ENCODE data around the gene METTL23. TPM values are rescaled to one million over a fixed set of nuclear protein-coding genes. Genes with fewer than 3 reads are reported as not detected.
"Not testable (repeated sequence)": the region's sequence is repeated elsewhere in the genome, so short reads cannot be mapped to it uniquely, and the experiment has no call there.

The METTL23 gene
- total and polyA plus RNA-seq, 3 experiments from 2014 or later, result 43.6 to 152 (median 44.6) TPM

DNA sequence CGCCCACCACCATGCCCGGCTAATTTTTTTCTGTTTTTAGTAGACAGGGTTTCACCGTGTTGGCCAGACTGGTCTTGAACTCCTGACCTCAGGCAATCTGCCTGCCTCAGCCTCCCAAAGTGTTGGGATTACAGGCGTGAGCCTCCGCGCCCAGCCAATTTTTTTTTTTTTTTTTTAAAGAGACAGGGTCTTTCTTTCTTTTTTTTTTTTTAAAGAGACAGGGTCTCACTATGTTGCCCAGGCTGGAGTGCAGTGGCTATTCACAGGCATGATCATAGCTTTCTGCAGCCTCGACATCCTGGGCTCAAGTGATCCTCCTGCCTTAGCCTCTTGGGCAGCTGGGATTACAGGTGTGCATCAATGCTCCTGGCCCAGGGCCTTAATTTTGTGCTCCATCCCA, 14.3 kb upstream of the METTL23 start:
- Mint-ChIP-seq H3K27ac (peak overlapping the region in 4 of 8 donors; percentile 43 to 79 (median 62)), H3K4me1 (peaks cover 54 to 76% (median 55%) of the 10 kb centered on the region in 3 donors), H3K4me3 (peak overlapping the region in 2 of 7 donors; percentile 74 to 78), H3K36me3 (peaks cover 3 to 37% (median 6%) of the 10 kb centered on the region in 3 donors)
- DNase-seq; H3K27ac ChIP-seq (ENCODE audit: low read depth, low read length); H3K9me3 Mint-ChIP-seq; H3K4me3 ChIP-seq (ENCODE audit: low read length); H3K9me3 ChIP-seq (ENCODE audit: low read length); H3K27me3 ChIP-seq (ENCODE audit: insufficient read depth, low read length, poor library complexity, severe bottlenecking); H3K27me3 Mint-ChIP-seq: not testable (repeated sequence)
- CTCF ChIA-PET, result interaction anchor here (0.7 to 4.6 kb wide), 6 partner anchors 17 to 189 kb away, joined by 3 to 26 read pairs (median 4); no protein-coding TSS in a partner anchor
- H3K4me1 ChIP-seq (ENCODE audit: insufficient read depth, low read length), result peaks cover 36% of the 10 kb centered on the region
- POLR2A ChIA-PET, result interaction anchor here (5.8 kb wide), 1 partner anchor 15 kb away, joined by 51 read pairs; the partner anchor contains the start of genes JMJD6 and METTL23
- H3K36me3 ChIP-seq (ENCODE audit: insufficient read depth, low read length), result peaks cover 12% of the 10 kb centered on the region

DNA sequence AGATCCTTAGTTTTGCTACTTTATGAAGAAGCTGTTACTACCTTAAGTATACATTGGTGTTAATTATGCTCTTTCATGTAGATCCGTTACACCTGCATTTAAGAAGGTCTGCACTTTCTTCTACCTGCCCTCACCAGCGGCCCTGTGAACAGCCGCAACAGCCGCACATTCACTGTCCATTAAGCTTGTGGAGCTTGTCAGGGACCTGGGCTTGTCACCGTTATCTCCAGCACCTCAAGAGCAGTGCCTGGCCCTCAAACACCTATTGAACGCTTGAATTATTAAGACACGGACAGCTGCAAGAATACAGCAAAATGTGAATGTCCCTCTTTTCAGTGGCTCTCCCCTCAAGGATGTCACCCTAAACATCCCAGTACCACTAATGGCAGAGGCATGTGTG, 12.9 kb upstream of the METTL23 start:
- no peaks in the 10 kb centered on the region for H3K27me3 Mint-ChIP-seq
- ChIA-PET CTCF (interaction anchor here (0.9 to 5.7 kb wide), 18 partner anchors 9 to 191 kb away, joined by 3 to 52 read pairs (median 4); partner anchors contain the start of genes JMJD6, METTL23, MFSD11 and MGAT5B), POLR2A (interaction anchor here (0.5 to 5.8 kb wide), 4 partner anchors 9 to 95 kb away, joined by 3 to 51 read pairs (median 4); partner anchors contain the start of genes JMJD6 and METTL23)
- Histone ChIP-seq H3K27ac (ENCODE audit: low read depth, low read length) (no peak overlapping the region), H3K36me3 (ENCODE audit: insufficient read depth, low read length) (peaks cover 19% of the 10 kb centered on the region), H3K27me3 (ENCODE audit: insufficient read depth, low read length, poor library complexity, severe bottlenecking) (no peaks in the 10 kb centered on the region), H3K4me1 (ENCODE audit: insufficient read depth, low read length) (peaks cover 37% of the 10 kb centered on the region), H3K9me3 (ENCODE audit: low read length) (no peaks in the 10 kb centered on the region), H3K4me3 (ENCODE audit: low read length) (no peak overlapping the region)
- H3K36me3 Mint-ChIP-seq, result peaks cover 7 to 47% (median 7%) of the 10 kb centered on the region in 3 donors
- no peaks in the 10 kb centered on the region for H3K9me3 Mint-ChIP-seq
- peak overlapping the region in 7 of 8 donors; percentile 13 to 99 (median 77) for H3K27ac Mint-ChIP-seq
- H3K4me1 Mint-ChIP-seq, result peaks cover 53 to 72% (median 54%) of the 10 kb centered on the region in 3 donors
- no peak for DNase-seq
- peak overlapping the region in 1 of 7 donors; percentile 78 for H3K4me3 Mint-ChIP-seq

DNA sequence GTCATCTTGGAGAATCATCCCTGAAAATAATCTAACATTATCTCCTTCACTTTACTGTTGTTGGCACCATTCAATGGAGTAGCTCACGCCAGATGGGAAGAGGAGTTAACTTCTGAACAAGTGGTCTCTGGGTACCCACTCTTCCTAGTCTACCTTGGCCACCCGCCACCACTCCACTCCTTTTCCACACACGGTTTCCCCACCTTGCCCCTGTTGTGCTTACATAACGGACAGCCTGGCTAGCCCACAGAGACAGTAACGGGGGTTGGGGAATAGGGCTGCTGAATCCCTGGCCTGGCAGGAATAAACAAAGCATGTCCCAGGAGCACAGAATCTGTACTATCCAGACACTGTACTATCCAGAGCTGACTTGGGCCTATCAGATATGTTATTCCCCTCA, 12.3 kb upstream of the METTL23 start:
- Mint-ChIP-seq H3K36me3 (peaks cover 9 to 53% (median 10%) of the 10 kb centered on the region in 3 donors), H3K27ac (peak overlapping the region in 7 of 8 donors; percentile 15 to 99 (median 96)), H3K4me3 (no peak overlapping the region), H3K9me3 (no peaks in the 10 kb centered on the region), H3K27me3 (no peaks in the 10 kb centered on the region), H3K4me1 (peaks cover 47 to 69% (median 50%) of the 10 kb centered on the region in 3 donors)
- no peak overlapping the region for H3K27ac ChIP-seq (ENCODE audit: low read depth, low read length)
- no peak overlapping the region for H3K4me3 ChIP-seq (ENCODE audit: low read length)
- H3K4me1 ChIP-seq (ENCODE audit: insufficient read depth, low read length), result peaks cover 37% of the 10 kb centered on the region
- CTCF ChIA-PET, result interaction anchor here (0.9 to 5.7 kb wide), 14 partner anchors 9 to 191 kb away, joined by 3 to 52 read pairs (median 4); partner anchors contain the start of genes JMJD6, METTL23, MFSD11 and SRSF2
- DNase-seq, result no peak
- no peaks in the 10 kb centered on the region for H3K27me3 ChIP-seq (ENCODE audit: insufficient read depth, low read length, poor library complexity, severe bottlenecking)
- no peaks in the 10 kb centered on the region for H3K9me3 ChIP-seq (ENCODE audit: low read length)
- peaks cover 25% of the 10 kb centered on the region for H3K36me3 ChIP-seq (ENCODE audit: insufficient read depth, low read length)
- POLR2A ChIA-PET, result interaction anchor here (0.5 to 5.8 kb wide), 4 partner anchors 11 to 95 kb away, joined by 3 to 51 read pairs (median 4); partner anchors contain the start of genes JMJD6 and METTL23

DNA sequence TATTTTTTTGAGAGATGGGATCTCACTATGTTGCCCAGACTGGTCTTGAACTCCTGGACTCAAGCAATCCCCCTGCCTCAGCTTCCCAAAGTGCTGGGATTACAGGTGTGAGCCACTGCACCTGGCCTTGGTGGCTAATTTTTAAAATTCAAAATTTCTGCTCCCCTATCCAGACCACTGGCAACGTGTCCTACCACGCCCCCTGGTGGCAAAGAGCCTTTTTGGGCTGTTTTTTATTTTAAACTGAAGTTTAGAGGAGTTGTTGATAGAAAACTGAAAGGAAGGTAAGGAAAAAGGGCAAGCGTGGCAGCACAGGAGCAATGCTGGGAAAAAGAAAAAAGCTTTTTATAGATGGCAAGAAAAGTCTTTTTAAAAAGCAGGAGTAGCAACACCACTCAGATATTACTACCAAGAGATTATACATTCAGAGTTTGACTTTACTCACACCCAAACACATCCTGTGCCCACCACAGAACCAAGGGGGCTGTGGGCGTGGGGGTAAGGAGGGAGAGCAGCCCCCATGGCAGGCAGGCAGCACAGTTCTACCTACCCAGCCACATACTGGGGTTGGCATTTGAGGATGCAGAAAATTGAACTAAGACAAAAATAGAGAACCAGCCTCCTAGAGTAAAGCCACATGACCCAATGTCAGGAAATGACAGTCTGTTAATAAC, 11.7 kb upstream of the METTL23 start:
- Histone ChIP-seq H3K4me3 (ENCODE audit: low read length) (no peak overlapping the region), H3K27ac (ENCODE audit: low read depth, low read length) (peak overlapping the region; percentile 57), H3K27me3 (ENCODE audit: insufficient read depth, low read length, poor library complexity, severe bottlenecking) (no peaks in the 10 kb centered on the region), H3K9me3 (ENCODE audit: low read length) (no peaks in the 10 kb centered on the region), H3K4me1 (ENCODE audit: insufficient read depth, low read length) (peaks cover 37% of the 10 kb centered on the region), H3K36me3 (ENCODE audit: insufficient read depth, low read length) (peaks cover 30% of the 10 kb centered on the region)
- peaks cover 42 to 67% (median 44%) of the 10 kb centered on the region in 3 donors for H3K4me1 Mint-ChIP-seq
- H3K27me3 Mint-ChIP-seq, result no peaks in the 10 kb centered on the region
- DNase-seq, result peak; percentile 64 to 82 (median 67)
- peak overlapping the region; percentile 24 to 75 (median 71) for H3K4me3 Mint-ChIP-seq
- peak overlapping the region; percentile 91 to 99 (median 98) for H3K27ac Mint-ChIP-seq
- ChIA-PET POLR2A (interaction anchor here (0.7 to 5.8 kb wide), 4 partner anchors 11 to 43 kb away, joined by 3 to 51 read pairs (median 5); partner anchors contain the start of genes JMJD6 and METTL23), CTCF (interaction anchor here (1.2 to 5.7 kb wide), 6 partner anchors 8 to 192 kb away, joined by 3 to 52 read pairs (median 8); partner anchors contain the start of genes JMJD6 and METTL23)
- no peaks in the 10 kb centered on the region for H3K9me3 Mint-ChIP-seq
- H3K36me3 Mint-ChIP-seq, result peaks cover 9 to 59% (median 10%) of the 10 kb centered on the region in 3 donors

DNA sequence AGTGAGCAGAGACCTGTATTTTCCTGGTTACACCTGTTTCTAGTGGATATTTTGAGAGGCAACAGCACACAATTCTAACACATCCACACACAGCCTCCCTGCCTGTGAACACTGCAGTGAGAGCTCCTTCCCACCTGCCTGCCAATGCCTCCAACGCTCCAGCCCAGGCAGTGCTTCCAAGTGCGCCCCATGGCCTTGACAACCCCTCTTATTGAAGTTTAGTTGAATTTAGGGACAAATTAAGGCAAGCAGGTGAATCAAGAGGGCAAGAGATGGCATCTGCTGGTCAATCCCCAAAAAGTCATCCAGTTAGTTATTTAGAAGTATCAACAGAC, 11.2 kb upstream of the METTL23 start:
- H3K36me3 Mint-ChIP-seq, result peaks cover 9 to 64% (median 10%) of the 10 kb centered on the region in 3 donors
- CTCF ChIA-PET, result interaction anchor here (0.5 to 5.7 kb wide), 8 partner anchors 11 to 395 kb away, joined by 3 to 52 read pairs (median 5); partner anchors contain the start of genes JMJD6 and METTL23
- peak overlapping the region; percentile 57 for H3K27ac ChIP-seq (ENCODE audit: low read depth, low read length)

DNA sequence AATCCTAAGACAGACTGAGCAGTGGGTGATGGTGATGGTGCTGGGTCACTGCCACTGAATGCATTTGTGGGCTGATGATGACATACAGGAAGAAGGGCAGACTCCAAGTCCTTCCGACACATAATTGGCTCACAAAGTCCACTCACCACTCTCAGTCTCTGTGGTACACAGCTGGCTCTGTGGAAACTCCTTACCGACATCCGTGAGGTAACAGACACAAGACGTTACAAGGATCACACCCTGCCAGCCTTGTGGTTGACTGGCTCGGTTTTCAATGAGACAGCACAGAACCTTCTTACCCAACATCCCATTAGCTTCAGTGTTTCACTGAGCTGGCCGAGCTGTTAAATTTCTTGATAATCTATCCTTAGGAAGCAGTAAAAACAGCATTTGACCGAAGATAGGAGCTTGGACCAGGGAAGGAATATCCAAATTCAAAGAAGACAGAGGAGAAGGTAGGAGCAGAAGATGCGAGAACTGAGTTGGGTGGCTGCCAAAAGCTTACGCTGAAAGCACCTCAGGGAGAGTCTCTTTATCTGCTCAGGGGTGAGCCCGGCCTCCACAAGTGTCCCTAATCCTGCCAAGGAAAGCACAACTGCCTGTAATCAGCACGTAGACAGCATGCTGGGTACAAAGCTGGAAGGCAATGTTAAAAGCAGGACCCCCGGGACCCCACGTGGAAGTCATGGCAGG, 10.3 kb upstream of the METTL23 start:
- H3K4me3 Mint-ChIP-seq, result peak overlapping the region; percentile 37 to 76 (median 71)
- DNase-seq, result peak; percentile 69 to 94 (median 84)

More for the DNA sequence above, 11.2 kb upstream of the METTL23 start:
- Histone ChIP-seq H3K4me3 (ENCODE audit: low read length) (peak overlapping the region; percentile 7), H3K4me1 (ENCODE audit: insufficient read depth, low read length) (peaks cover 37% of the 10 kb centered on the region), H3K27me3 (ENCODE audit: insufficient read depth, low read length, poor library complexity, severe bottlenecking) (no peaks in the 10 kb centered on the region), H3K9me3 (ENCODE audit: low read length) (no peaks in the 10 kb centered on the region), H3K36me3 (ENCODE audit: insufficient read depth, low read length) (peaks cover 35% of the 10 kb centered on the region)
- H3K27me3 Mint-ChIP-seq, result no peaks in the 10 kb centered on the region
- POLR2A ChIA-PET, result interaction anchor here (1.5 to 5.8 kb wide), 4 partner anchors 12 to 43 kb away, joined by 4 to 51 read pairs (median 8); partner anchors contain the start of genes JMJD6, METTL23, MFSD11 and SRSF2
- peak overlapping the region; percentile 91 to 99 (median 98) for H3K27ac Mint-ChIP-seq
- no peaks in the 10 kb centered on the region for H3K9me3 Mint-ChIP-seq
- peaks cover 43 to 67% (median 44%) of the 10 kb centered on the region in 3 donors for H3K4me1 Mint-ChIP-seq
- H3K4me3 Mint-ChIP-seq, result peak overlapping the region in 6 of 7 donors; percentile 43 to 75 (median 68)
- peak in 1 of 5 donors; percentile 48 for DNase-seq

DNA sequence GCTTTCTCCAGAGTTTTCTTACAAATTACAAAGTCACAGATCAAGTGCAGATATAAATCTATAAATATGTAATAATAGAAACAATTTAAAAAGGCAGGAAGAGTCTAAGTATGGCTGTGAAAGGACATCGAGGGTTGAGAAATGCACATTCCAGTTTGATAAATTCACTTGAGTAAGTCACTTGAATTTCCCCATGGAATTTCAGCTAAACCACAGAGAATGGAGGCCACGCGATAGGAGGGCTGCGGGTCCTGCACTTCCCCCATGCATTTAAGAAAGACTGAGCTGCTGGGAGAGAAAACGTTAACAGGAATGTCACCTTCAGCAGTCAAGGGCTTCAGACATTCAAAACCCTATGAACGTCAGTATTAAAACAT, 9.8 kb upstream of the METTL23 start:
- H3K4me1 Mint-ChIP-seq, result peaks cover 46 to 69% (median 48%) of the 10 kb centered on the region in 3 donors
- CTCF ChIA-PET, result interaction anchor here (0.9 to 5.7 kb wide), 8 partner anchors 8 to 193 kb away, joined by 3 to 52 read pairs (median 5); partner anchors contain the start of genes JMJD6 and METTL23
- Histone ChIP-seq H3K4me3 (ENCODE audit: low read length) (no peak overlapping the region), H3K27ac (ENCODE audit: low read depth, low read length) (peak overlapping the region; percentile 68), H3K9me3 (ENCODE audit: low read length) (no peaks in the 10 kb centered on the region), H3K27me3 (ENCODE audit: insufficient read depth, low read length, poor library complexity, severe bottlenecking) (no peaks in the 10 kb centered on the region), H3K4me1 (ENCODE audit: insufficient read depth, low read length) (peaks cover 31% of the 10 kb centered on the region), H3K36me3 (ENCODE audit: insufficient read depth, low read length) (peaks cover 49% of the 10 kb centered on the region)
- H3K27me3 Mint-ChIP-seq, result no peaks in the 10 kb centered on the region
- DNase-seq, result no peak
- POLR2A ChIA-PET, result interaction anchor here (0.8 to 5.8 kb wide), 5 partner anchors 10 to 224 kb away, joined by 3 to 51 read pairs (median 6); partner anchors contain the start of genes JMJD6, METTL23, MFSD11 and SRSF2
- H3K36me3 Mint-ChIP-seq, result peaks cover 14 to 78% (median 18%) of the 10 kb centered on the region in 3 donors
- H3K27ac Mint-ChIP-seq, result peak overlapping the region; percentile 91 to 99 (median 98)
- peak overlapping the region in 5 of 7 donors; percentile 57 to 76 (median 71) for H3K4me3 Mint-ChIP-seq
- H3K9me3 Mint-ChIP-seq, result no peaks in the 10 kb centered on the region

More for the DNA sequence above, 10.3 kb upstream of the METTL23 start:
- CTCF ChIA-PET, result interaction anchor here (0.9 to 5.7 kb wide), 7 partner anchors 10 to 193 kb away, joined by 3 to 52 read pairs (median 4); partner anchors contain the start of genes JMJD6 and METTL23
- Histone ChIP-seq H3K4me3 (ENCODE audit: low read length) (no peak overlapping the region), H3K9me3 (ENCODE audit: low read length) (no peaks in the 10 kb centered on the region), H3K36me3 (ENCODE audit: insufficient read depth, low read length) (peaks cover 44% of the 10 kb centered on the region), H3K27ac (ENCODE audit: low read depth, low read length) (peak overlapping the region; percentile 68), H3K27me3 (ENCODE audit: insufficient read depth, low read length, poor library complexity, severe bottlenecking) (no peaks in the 10 kb centered on the region), H3K4me1 (ENCODE audit: insufficient read depth, low read length) (peaks cover 33% of the 10 kb centered on the region)
- Mint-ChIP-seq H3K4me1 (peaks cover 45 to 69% (median 46%) of the 10 kb centered on the region in 3 donors), H3K27me3 (no peaks in the 10 kb centered on the region), H3K36me3 (peaks cover 9 to 73% (median 14%) of the 10 kb centered on the region in 3 donors), H3K27ac (peak overlapping the region; percentile 91 to 99 (median 98)), H3K9me3 (no peaks in the 10 kb centered on the region)
- POLR2A ChIA-PET, result interaction anchor here (0.8 to 5.8 kb wide), 5 partner anchors 11 to 223 kb away, joined by 3 to 51 read pairs (median 6); partner anchors contain the start of genes JMJD6, METTL23, MFSD11 and SRSF2

All from CD8-positive, alpha-beta memory T cell (primary cell).